SU-DHL-6 (cell line): Measurements from ENCODE around the gene NEU1.
"Not testable (repeated sequence)": the region's sequence is repeated elsewhere in the genome, so short reads cannot be mapped to it uniquely, and the experiment has no call there.

Experiments used
- H2AFZ ChIP-seq: fragments of 200-600 bp; sonication (generic); 2 replicates; pipeline ENCODE4 v1.6.1; 2014; ENCODE audit warnings: low read depth, mild to moderate bottlenecking, moderate library complexity, mixed read lengths, antibody characterized with exemption, low read length; ENCODE audit not compliant: severe bottlenecking
- H3F3A ChIP-seq: fragments of 200-600 bp; shearing (Covaris generic); 2 replicates; pipeline ENCODE4 v1.6.0; 2016; ENCODE audit warnings: antibody characterized with exemption, mild to moderate bottlenecking; ENCODE audit not compliant: insufficient read depth
- H3K27ac ChIP-seq: fragments of 200-600 bp; sonication (generic); 2 replicates; pipeline ENCODE4 v1.5.1; 2016; ENCODE audit warnings: low read depth, mild to moderate bottlenecking, low read length, moderate library complexity, mixed read lengths
- H3K27me3 ChIP-seq: fragments of 200-600 bp; sonication (generic), shearing (Covaris generic); 2 replicates; pipeline ENCODE4 v1.6.0; 2014; ENCODE audit warnings: mild to moderate bottlenecking, low read length
- H3K36me3 ChIP-seq: fragments of 200-600 bp; sonication (generic); 2 replicates; pipeline ENCODE4 v1.6.1; 2014; ENCODE audit warnings: mild to moderate bottlenecking, low read length, mixed read lengths
- H3K4me2 ChIP-seq: fragments of 300-600, 200-600 bp; shearing (Covaris generic), sonication (generic); 2 replicates; pipeline ENCODE4 v1.6.0; 2014; ENCODE audit warnings: low read length, low read depth, mild to moderate bottlenecking; ENCODE audit not compliant: poor library complexity, severe bottlenecking
- H3K4me3 ChIP-seq: fragments of 200-600 bp; sonication (generic); 2 replicates; pipeline ENCODE4 v1.5.1; 2014; ENCODE audit warnings: antibody characterized with exemption, low read length, mild to moderate bottlenecking, mixed read lengths; ENCODE audit not compliant: insufficient read depth, poor library complexity, severe bottlenecking
- H3K79me2 ChIP-seq: fragments of 200-600 bp; sonication (generic); 2 replicates; pipeline ENCODE4 v1.6.1; 2014; ENCODE audit warnings: mild to moderate bottlenecking, low read length, moderate library complexity; ENCODE audit not compliant: insufficient read depth
- H3K9ac ChIP-seq: fragments of 200-600 bp; sonication (generic); 2 replicates; pipeline ENCODE4 v1.7.0; 2014; ENCODE audit warnings: mild to moderate bottlenecking, low read length
- H3K9me2 ChIP-seq: fragments of 200-600 bp; sonication (generic); replicated peaks from 2 replicates; pipeline ENCODE4 v1.6.1; 2014; ENCODE audit warnings: low read length; ENCODE audit not compliant: insufficient read depth
- H3K9me3 ChIP-seq: fragments of 200-600 bp; sonication (generic); 2 replicates; pipeline ENCODE4 v1.6.1; 2014; ENCODE audit warnings: low read length, mixed read lengths; ENCODE audit not compliant: insufficient read depth
- H4K20me1 ChIP-seq: fragments of 200-600 bp; sonication (generic); 2 replicates; pipeline ENCODE4 v1.6.1; 2014; ENCODE audit warnings: low read depth, mild to moderate bottlenecking, antibody characterized with exemption, low read length, moderate library complexity, mixed read lengths
- EZH2phosphoT487 ChIP-seq: fragments of 200-600 bp; sonication (generic), shearing (Covaris generic); conservative IDR thresholded peaks from 2 replicates; pipeline ENCODE4 v1.6.1; 2018; ENCODE audit warnings: mild to moderate bottlenecking, antibody characterized with exemption, low read length, moderate library complexity, mixed read lengths
- TF ChIP-seq, protein P1 (sequence below): fragments of 200-600 bp; sonication (generic); IDR thresholded peaks from one replicate; pipeline ENCODE4 v1.5.1; 2017; ENCODE audit warnings: antibody characterized with exemption, mild to moderate bottlenecking, low read length, moderate library complexity; ENCODE audit not compliant: insufficient read depth, poor library complexity, severe bottlenecking

Gene NEU1

GRCh38 chr6:31821301-31822035, 41.2 kb downstream of the NEU1 start:
- H3K4me3 ChIP-seq: peak overlapping the region; percentile 63
- H3K4me2 ChIP-seq: peak overlapping the region; percentile 73
- peak overlapping the region; percentile 65 for H3K9ac ChIP-seq
- no peaks in the 10 kb centered on the region for H3K9me3 ChIP-seq
- peaks cover 4% of the 10 kb centered on the region; the same call in 1 of the 2 replicates for H3F3A ChIP-seq
- H4K20me1 ChIP-seq: no peaks in the 10 kb centered on the region
- no peaks in the 10 kb centered on the region for H3K36me3 ChIP-seq
- TF ChIP-seq, protein P1, sequence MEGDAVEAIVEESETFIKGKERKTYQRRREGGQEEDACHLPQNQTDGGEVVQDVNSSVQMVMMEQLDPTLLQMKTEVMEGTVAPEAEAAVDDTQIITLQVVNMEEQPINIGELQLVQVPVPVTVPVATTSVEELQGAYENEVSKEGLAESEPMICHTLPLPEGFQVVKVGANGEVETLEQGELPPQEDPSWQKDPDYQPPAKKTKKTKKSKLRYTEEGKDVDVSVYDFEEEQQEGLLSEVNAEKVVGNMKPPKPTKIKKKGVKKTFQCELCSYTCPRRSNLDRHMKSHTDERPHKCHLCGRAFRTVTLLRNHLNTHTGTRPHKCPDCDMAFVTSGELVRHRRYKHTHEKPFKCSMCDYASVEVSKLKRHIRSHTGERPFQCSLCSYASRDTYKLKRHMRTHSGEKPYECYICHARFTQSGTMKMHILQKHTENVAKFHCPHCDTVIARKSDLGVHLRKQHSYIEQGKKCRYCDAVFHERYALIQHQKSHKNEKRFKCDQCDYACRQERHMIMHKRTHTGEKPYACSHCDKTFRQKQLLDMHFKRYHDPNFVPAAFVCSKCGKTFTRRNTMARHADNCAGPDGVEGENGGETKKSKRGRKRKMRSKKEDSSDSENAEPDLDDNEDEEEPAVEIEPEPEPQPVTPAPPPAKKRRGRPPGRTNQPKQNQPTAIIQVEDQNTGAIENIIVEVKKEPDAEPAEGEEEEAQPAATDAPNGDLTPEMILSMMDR: no peak
- TF ChIP-seq EZH2phosphoT487: no peak
- no peaks in the 10 kb centered on the region for H3K27me3 ChIP-seq
- no peaks in the 10 kb centered on the region for H3K79me2 ChIP-seq
- peak overlapping the region; percentile 44; the same call in 1 of the 2 replicates for H3K27ac ChIP-seq
- H2AFZ ChIP-seq: peak overlapping the region; percentile 89
- no peaks in the 10 kb centered on the region for H3K9me2 ChIP-seq

- H4K20me1 ChIP-seq, H3K36me3 ChIP-seq, H3K9me2 ChIP-seq, H3K9me3 ChIP-seq, H3K27me3 ChIP-seq, H3K79me2 ChIP-seq, H3K4me2 ChIP-seq, H3K9ac ChIP-seq, H3F3A ChIP-seq, H3K27ac ChIP-seq, H2AFZ ChIP-seq, H3K4me3 ChIP-seq: not testable (repeated sequence)
Measured at GRCh38 chr6:31820399-31820798, 42.2 kb downstream of the NEU1 start.

- Histone ChIP-seq H2AFZ (no peak overlapping the region), H3K36me3 (no peaks in the 10 kb centered on the region), H3K27me3 (no peaks in the 10 kb centered on the region), H3K4me3 (no peak overlapping the region), H3K9me3 (no peaks in the 10 kb centered on the region), H3F3A (peaks cover 4% of the 10 kb centered on the region; the same call in 1 of the 2 replicates), H3K4me2 (no peak overlapping the region), H3K9me2 (no peaks in the 10 kb centered on the region), H3K9ac (no peak overlapping the region), H3K79me2 (no peaks in the 10 kb centered on the region), H4K20me1 (no peaks in the 10 kb centered on the region), H3K27ac (no peak overlapping the region)
- TF ChIP-seq EZH2phosphoT487: no peak
- TF ChIP-seq, protein P1: no peak
Measured at GRCh38 chr6:31819871-31820299, 42.7 kb downstream of the NEU1 start.

- H3K9ac ChIP-seq, H3F3A ChIP-seq, H3K9me2 ChIP-seq, H3K27me3 ChIP-seq, H4K20me1 ChIP-seq, H3K79me2 ChIP-seq, H3K4me3 ChIP-seq, H3K9me3 ChIP-seq, H3K4me2 ChIP-seq, H3K27ac ChIP-seq, H3K36me3 ChIP-seq, H2AFZ ChIP-seq: not testable (repeated sequence)
Measured at GRCh38 chr6:31817929-31818511, 44.6 kb downstream of the NEU1 start.

DNA sequence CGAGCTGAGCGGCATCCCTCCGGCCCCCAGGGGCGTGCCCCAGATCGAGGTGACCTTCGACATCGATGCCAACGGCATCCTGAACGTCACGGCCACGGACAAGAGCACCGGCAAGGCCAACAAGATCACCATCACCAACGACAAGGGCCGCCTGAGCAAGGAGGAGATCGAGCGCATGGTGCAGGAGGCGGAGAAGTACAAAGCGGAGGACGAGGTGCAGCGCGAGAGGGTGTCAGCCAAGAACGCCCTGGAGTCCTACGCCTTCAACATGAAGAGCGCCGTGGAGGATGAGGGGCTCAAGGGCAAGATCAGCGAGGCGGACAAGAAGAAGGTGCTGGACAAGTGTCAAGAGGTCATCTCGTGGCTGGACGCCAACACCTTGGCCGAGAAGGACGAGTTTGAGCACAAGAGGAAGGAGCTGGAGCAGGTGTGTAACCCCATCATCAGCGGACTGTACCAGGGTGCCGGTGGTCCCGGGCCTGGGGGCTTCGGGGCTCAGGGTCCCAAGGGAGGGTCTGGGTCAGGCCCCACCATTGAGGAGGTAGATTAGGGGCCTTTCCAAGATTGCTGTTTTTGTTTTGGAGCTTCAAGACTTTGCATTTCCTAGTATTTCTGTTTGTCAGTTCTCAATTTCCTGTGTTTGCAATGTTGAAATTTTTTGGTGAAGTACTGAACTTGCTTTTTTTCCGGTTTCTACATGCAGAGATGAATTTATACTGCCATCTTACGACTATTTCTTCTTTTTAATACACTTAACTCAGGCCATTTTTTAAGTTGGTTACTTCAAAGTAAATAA, 45.3 kb downstream of the NEU1 start:
- not testable (repeated sequence) for H3K4me3 ChIP-seq, H4K20me1 ChIP-seq, H3K36me3 ChIP-seq, H3K9me2 ChIP-seq, H3K27ac ChIP-seq, H3K27me3 ChIP-seq, H3K9me3 ChIP-seq, H3K79me2 ChIP-seq, H3F3A ChIP-seq, H3K9ac ChIP-seq, H2AFZ ChIP-seq
- peak overlapping the region; percentile 25 for H3K4me2 ChIP-seq
